Subcutaneous adipose tissue (tissue), 4 donors: ENCODE data around the gene HAPSTR1. TPM values are rescaled to one million over a fixed set of nuclear protein-coding genes. Genes with fewer than 3 reads are reported as not detected.

ENCODE experiments used
- total RNA-seq, 4 donors: library from RNA; depleted of rRNA; stranded (reverse); fragments of >200 nt; gene quantifications; one replicate each; pipeline ENCODE4 v1.1.0, GENCODE V29; 2016
- TF ChIP-seq, protein P1 (sequence below): fragments of 450-650 bp; IDR thresholded peaks from one replicate; pipeline ENCODE4 v1.5.1; 2016; ENCODE audit warnings: low read depth, mild to moderate bottlenecking, control low read depth, antibody characterized with exemption, moderate library complexity

Gene HAPSTR1
- total RNA-seq, 4 donors from 2014 or later = 36.0 to 58.8 (median 47.5) TPM

DNA sequence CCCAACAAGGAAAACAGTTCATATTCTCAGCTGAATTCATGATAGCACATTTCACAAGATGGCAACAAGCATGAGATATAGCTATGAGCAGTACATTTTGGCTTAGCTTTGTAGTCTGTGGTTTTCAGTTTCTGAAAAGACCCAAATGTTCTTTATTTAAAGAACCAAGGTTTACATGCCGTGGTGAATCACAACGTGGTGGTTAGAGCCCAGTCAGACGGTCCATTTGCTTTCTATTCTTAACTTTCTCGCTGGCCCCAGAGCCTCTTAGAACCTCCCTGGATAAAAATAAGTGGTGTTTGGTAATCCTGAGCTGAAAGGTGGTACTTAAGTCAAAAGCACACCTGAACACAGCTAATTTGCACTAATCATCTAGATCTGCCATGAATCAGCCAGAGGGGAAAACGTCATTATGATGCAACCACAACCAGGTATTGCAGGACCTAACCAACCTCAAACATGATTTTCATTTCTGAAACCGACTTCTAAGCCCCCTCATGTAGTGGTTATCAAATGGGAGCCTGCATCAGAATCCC is 18.6 kb upstream of the HAPSTR1 start:
- TF ChIP-seq, protein P1, sequence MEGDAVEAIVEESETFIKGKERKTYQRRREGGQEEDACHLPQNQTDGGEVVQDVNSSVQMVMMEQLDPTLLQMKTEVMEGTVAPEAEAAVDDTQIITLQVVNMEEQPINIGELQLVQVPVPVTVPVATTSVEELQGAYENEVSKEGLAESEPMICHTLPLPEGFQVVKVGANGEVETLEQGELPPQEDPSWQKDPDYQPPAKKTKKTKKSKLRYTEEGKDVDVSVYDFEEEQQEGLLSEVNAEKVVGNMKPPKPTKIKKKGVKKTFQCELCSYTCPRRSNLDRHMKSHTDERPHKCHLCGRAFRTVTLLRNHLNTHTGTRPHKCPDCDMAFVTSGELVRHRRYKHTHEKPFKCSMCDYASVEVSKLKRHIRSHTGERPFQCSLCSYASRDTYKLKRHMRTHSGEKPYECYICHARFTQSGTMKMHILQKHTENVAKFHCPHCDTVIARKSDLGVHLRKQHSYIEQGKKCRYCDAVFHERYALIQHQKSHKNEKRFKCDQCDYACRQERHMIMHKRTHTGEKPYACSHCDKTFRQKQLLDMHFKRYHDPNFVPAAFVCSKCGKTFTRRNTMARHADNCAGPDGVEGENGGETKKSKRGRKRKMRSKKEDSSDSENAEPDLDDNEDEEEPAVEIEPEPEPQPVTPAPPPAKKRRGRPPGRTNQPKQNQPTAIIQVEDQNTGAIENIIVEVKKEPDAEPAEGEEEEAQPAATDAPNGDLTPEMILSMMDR = no peak

GRCh38 chr16:9075299-9076071 is 16.0 kb upstream of the HAPSTR1 start:
- TF ChIP-seq, protein P1 = no peak

GRCh38 chr16:9077091-9077809 is 14.2 kb upstream of the HAPSTR1 start:
- TF ChIP-seq, protein P1 = no peak

DNA sequence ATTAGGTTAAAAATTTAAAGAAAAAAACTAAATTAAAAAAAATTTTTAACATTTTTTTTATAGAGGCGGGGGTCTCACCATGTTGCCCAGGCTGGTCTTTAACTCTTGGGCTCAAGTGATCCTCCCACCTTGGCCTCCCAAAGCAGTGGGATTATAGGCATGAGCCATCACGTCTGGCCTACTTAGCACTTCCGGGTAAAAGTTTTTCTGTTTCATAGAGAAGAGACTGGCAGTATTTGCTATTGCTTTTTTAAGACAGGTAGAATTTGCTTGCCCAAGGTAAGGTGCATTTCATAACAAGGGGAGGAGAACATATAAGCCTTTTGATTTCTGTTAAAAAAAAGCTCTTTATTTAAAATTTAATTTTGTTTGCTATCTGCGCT is 12.0 kb upstream of the HAPSTR1 start:
- TF ChIP-seq, protein P1 = no peak

- TF ChIP-seq, protein P1 = no peak
Measured at GRCh38 chr16:9081158-9081557, 10.3 kb upstream of the HAPSTR1 start.

- TF ChIP-seq, protein P1 = no peak
Measured at GRCh38 chr16:9081843-9082242, 9.6 kb upstream of the HAPSTR1 start.

- TF ChIP-seq, protein P1 = no peak
Measured at GRCh38 chr16:9082422-9082821, 9.0 kb upstream of the HAPSTR1 start.
